HEK293 (cell line): ENCODE results near the gene BRI3BP.

Experiments used
- CTCF ChIP-seq: fragments of 450-650 bp; formaldehyde crosslinking; IDR thresholded peaks from 2 replicates; pipeline ENCODE4 v1.5.1; 2016; ENCODE audit warnings: missing biosample characterization, missing genetic modification characterization
- YY1 ChIP-seq: fragments of 450-650 bp; formaldehyde crosslinking; IDR thresholded peaks from 2 replicates; pipeline ENCODE4 v1.5.1; 2018; ENCODE audit warnings: missing biosample characterization, missing genetic modification characterization
- ZNF449 ChIP-seq: fragments of 450-650 bp; formaldehyde crosslinking; IDR thresholded peaks from 2 replicates; pipeline ENCODE4 v1.5.1; 2017; ENCODE audit warnings: missing biosample characterization, mild to moderate bottlenecking, missing genetic modification characterization, moderate library complexity

DNA sequence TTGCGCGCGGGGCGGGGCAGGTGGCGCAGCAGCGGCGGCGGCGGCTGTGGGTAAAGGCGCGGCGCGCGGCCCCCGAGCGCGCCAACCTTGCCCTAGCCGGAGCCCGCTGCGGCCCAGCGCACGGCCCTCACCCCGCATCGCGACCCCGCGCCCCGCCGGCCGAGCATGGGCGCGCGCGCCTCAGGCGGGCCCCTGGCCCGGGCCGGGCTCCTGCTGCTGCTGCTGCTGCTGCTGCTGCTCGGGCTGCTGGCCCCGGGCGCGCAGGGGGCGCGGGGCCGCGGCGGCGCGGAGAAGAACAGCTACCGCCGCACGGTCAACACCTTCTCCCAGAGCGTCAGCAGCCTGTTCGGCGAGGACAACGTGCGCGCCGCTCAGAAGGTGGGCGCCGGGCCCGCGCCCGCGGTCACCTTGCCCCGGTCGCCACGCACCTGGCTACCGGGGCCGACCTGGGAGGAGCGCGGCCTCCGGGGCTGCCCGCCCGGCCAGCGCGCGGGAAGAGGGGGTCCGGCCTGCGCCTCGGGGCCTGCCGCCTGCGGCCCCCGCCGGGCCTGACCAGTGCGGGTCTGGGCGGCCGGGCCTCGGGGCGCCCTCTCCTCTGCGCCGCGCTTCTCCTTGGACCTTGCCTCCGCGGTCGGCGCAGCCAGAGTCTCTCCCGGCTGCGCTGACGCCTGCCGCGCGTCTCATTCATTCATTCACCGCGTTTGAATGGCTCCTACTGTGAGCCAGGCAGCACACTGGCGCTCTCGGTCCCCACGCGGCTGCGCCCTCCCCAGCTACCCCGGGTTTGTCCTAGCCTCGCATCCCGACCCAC, at the start of gene BRI3BP:
- no peak for TF ChIP-seq ZNF449 (tag by site-specific recombination)
- no peak for TF ChIP-seq CTCF (tag by site-specific recombination)
- TF ChIP-seq YY1 (tag by site-specific recombination), result no peak
